ENCODE results near the gene CHIT1.

The CHIT1 gene

GRCh38 chr1:203263496-203263895 lies 34.0 kb upstream of the CHIT1 start:
- TF ChIP-seq CTCF (IDR thresholded peaks at IDR 0.05): no peak

- no peak for TF ChIP-seq CTCF (IDR thresholded peaks at IDR 0.05)
These were observed 23.2 kb upstream of the CHIT1 start for GRCh38 chr1:203252678-203253077.

- TF ChIP-seq CTCF (IDR thresholded peaks at IDR 0.05): no peak
These were observed 22.0 kb upstream of the CHIT1 start for GRCh38 chr1:203251466-203251865.

- TF ChIP-seq CTCF (IDR thresholded peaks at IDR 0.05): no peak
These were observed 21.4 kb upstream of the CHIT1 start for GRCh38 chr1:203250911-203251310.

- TF ChIP-seq CTCF (IDR thresholded peaks at IDR 0.05): no peak
These were observed 15.3 kb upstream of the CHIT1 start for GRCh38 chr1:203244776-203245175.

GRCh38 chr1:203239526-203240305 lies 10.2 kb upstream of the CHIT1 start:
- TF ChIP-seq CTCF (IDR thresholded peaks at IDR 0.05): no peak

- TF ChIP-seq CTCF (IDR thresholded peaks at IDR 0.05): no peak
These were observed 9.6 kb upstream of the CHIT1 start for GRCh38 chr1:203239081-203239480.

GRCh38 chr1:203238535-203238934 lies 9.1 kb upstream of the CHIT1 start:
- TF ChIP-seq CTCF (IDR thresholded peaks at IDR 0.05): no peak

Measured in LNCAP (cell line).